ENCODE results near the gene TENT4A.

- TF ChIP-seq CTCF (IDR thresholded peaks at IDR 0.05; ENCODE audit: low read depth, low read length): no peak
- TF ChIP-seq POLR2A (IDR thresholded peaks at IDR 0.05; ENCODE audit: extremely low read depth, insufficient read length): no peak
Observed at GRCh38 chr5:6687505-6687904, 25.7 kb upstream of the TENT4A start.

Data from NB4 (cell line).